Measurements from ENCODE around the gene RBMY1B. TPM values are rescaled to one million over a fixed set of nuclear protein-coding genes. Genes with fewer than 3 reads are reported as not detected.
"Not testable (repeated sequence)": the region's sequence is repeated elsewhere in the genome, so short reads cannot be mapped to it uniquely, and the experiment has no call there.

The RBMY1B gene
- total RNA-seq: not detected
- not detected for total RNA-seq (2013)

DNA sequence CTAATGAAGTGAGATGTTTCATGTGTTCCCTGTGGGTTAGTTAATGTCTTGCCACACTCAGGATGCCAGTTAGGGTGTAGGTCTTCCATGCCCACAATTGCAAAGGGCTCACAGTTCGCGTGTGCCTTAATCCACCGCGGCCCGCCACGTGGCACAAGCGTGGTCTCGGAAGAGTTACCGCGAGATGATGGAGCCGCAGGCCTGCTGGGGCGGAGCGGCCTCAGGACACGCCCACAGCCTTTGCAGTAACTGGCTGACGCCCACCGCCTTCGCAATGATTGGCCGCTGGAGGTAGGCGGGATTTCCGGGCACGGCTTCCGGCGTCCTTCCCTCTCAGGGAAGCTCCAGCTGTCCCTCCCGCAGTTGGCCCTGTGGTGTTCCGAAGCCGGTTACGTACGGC lies at the start of gene RBMY1B:
TSS of gene RBMY1B (plus strand) at position 301 of the 400 bp plus-strand sequence. CDS start 2,013 bp downstream, outside the sequence.
- H3K4me1 Mint-ChIP-seq; H3K9me3 Mint-ChIP-seq; H3K36me3 ChIP-seq (ENCODE audit: control insufficient read depth, insufficient read depth, low read length); H3K27ac Mint-ChIP-seq; H3K27ac ChIP-seq (ENCODE audit: low read length); H3K4me3 ChIP-seq (ENCODE audit: low read length); ATAC-seq; H3K4me3 Mint-ChIP-seq; H3K9me3 ChIP-seq (ENCODE audit: control insufficient read depth, insufficient read depth, low read length); DNase-seq; intact Hi-C loops (cut with micrococcal nuclease); H3K27me3 Mint-ChIP-seq (ENCODE audit: low read depth in 2 of 2); H3K4me1 ChIP-seq (ENCODE audit: control insufficient read depth, insufficient read depth, low read length); H3K27me3 ChIP-seq (ENCODE audit: control insufficient read depth, insufficient read depth, low read length); H3K36me3 Mint-ChIP-seq: not testable (repeated sequence)
- WGBS (ENCODE audit: insufficient coverage): no CpG with 5 or more reads among the region's 28 CpGs

DNA sequence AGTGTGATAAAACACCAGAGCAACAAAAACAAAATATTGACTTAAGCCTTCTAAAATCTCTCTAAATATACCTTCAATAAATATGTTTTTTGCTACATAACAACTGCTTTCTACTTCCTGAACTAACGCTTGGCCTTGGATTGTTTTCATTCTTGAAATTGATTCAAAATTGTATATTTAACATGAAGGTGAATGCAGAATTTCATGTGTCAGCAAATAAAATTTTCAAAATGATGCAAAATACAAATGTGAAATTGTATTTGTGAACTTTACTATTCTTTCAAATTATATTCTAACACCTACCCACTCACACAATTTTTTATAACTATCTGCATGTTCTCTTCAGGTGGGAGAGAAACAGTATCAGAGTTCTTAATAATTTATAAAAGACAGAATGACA lies 48.2 kb upstream of the RBMY1B start:
- ATAC-seq; H3K4me1 Mint-ChIP-seq; DNase-seq; H3K27me3 ChIP-seq (ENCODE audit: control insufficient read depth, insufficient read depth, low read length); H3K4me3 Mint-ChIP-seq; H3K4me3 ChIP-seq (ENCODE audit: low read length); intact Hi-C loops (cut with micrococcal nuclease); H3K36me3 Mint-ChIP-seq; H3K27ac Mint-ChIP-seq; H3K36me3 ChIP-seq (ENCODE audit: control insufficient read depth, insufficient read depth, low read length); H3K9me3 ChIP-seq (ENCODE audit: control insufficient read depth, insufficient read depth, low read length); H3K9me3 Mint-ChIP-seq; H3K27me3 Mint-ChIP-seq (ENCODE audit: low read depth in 2 of 2); H3K27ac ChIP-seq (ENCODE audit: low read length); H3K4me1 ChIP-seq (ENCODE audit: control insufficient read depth, insufficient read depth, low read length): not testable (repeated sequence)
- no CpG with 5 or more reads among the region's 1 CpG for WGBS (ENCODE audit: insufficient coverage)

- ATAC-seq: no peak
- WGBS (ENCODE audit: insufficient coverage): no CpG with 5 or more reads among the region's 1 CpG
- H3K36me3 Mint-ChIP-seq: no peaks in the 10 kb centered on the region
Observed at GRCh38 chrY:21482967-21483366, 28.2 kb upstream of the RBMY1B start.

DNA sequence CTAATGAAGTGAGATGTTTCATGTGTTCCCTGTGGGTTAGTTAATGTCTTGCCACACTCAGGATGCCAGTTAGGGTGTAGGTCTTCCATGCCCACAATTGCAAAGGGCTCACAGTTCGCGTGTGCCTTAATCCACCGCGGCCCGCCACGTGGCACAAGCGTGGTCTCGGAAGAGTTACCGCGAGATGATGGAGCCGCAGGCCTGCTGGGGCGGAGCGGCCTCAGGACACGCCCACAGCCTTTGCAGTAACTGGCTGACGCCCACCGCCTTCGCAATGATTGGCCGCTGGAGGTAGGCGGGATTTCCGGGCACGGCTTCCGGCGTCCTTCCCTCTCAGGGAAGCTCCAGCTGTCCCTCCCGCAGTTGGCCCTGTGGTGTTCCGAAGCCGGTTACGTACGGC lies 23.4 kb downstream of the RBMY1B start, which contains the start of gene RBMY1A1:
TSS of gene RBMY1A1 (plus strand) at position 301 of the 400 bp plus-strand sequence. CDS start 2,013 bp downstream, outside the sequence.
- H3K27ac Mint-ChIP-seq, H3K4me3 Mint-ChIP-seq: not testable (repeated sequence)

More at GRCh38 chrY:21482967-21483366, 28.2 kb upstream of the RBMY1B start:
- H3K27me3 Mint-ChIP-seq (ENCODE audit: low read depth in 2 of 2): no peaks in the 10 kb centered on the region
- no peaks in the 10 kb centered on the region for H3K36me3 ChIP-seq (ENCODE audit: control insufficient read depth, insufficient read depth, low read length)
- H3K27ac ChIP-seq (ENCODE audit: low read length): no peak overlapping the region
- no peaks in the 10 kb centered on the region for H3K4me1 ChIP-seq (ENCODE audit: control insufficient read depth, insufficient read depth, low read length)
- H3K27ac Mint-ChIP-seq: no peak overlapping the region
- H3K9me3 ChIP-seq (ENCODE audit: control insufficient read depth, insufficient read depth, low read length): no peaks in the 10 kb centered on the region
- no peak overlapping the region for H3K4me3 ChIP-seq (ENCODE audit: low read length)
- no peaks in the 10 kb centered on the region for H3K4me1 Mint-ChIP-seq
- TF ChIP-seq, protein P1, sequence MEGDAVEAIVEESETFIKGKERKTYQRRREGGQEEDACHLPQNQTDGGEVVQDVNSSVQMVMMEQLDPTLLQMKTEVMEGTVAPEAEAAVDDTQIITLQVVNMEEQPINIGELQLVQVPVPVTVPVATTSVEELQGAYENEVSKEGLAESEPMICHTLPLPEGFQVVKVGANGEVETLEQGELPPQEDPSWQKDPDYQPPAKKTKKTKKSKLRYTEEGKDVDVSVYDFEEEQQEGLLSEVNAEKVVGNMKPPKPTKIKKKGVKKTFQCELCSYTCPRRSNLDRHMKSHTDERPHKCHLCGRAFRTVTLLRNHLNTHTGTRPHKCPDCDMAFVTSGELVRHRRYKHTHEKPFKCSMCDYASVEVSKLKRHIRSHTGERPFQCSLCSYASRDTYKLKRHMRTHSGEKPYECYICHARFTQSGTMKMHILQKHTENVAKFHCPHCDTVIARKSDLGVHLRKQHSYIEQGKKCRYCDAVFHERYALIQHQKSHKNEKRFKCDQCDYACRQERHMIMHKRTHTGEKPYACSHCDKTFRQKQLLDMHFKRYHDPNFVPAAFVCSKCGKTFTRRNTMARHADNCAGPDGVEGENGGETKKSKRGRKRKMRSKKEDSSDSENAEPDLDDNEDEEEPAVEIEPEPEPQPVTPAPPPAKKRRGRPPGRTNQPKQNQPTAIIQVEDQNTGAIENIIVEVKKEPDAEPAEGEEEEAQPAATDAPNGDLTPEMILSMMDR (IDR thresholded peaks at IDR 0.05): no peak
- no peaks in the 10 kb centered on the region for H3K9me3 Mint-ChIP-seq
- H3K4me3 Mint-ChIP-seq: no peak overlapping the region
- H3K27me3 ChIP-seq (ENCODE audit: control insufficient read depth, insufficient read depth, low read length): no peaks in the 10 kb centered on the region
- DNase-seq: no peak
- intact Hi-C loops (cut with micrococcal nuclease): no loop called here

GRCh38 chrY:21559316-21559984 lies 48.3 kb downstream of the RBMY1B start:
- H3K4me3 Mint-ChIP-seq; intact Hi-C loops (cut with micrococcal nuclease); H3K4me3 ChIP-seq (ENCODE audit: low read length); H3K27ac ChIP-seq (ENCODE audit: low read length); ATAC-seq; H3K4me1 Mint-ChIP-seq; H3K27me3 Mint-ChIP-seq (ENCODE audit: low read depth in 2 of 2); H3K9me3 Mint-ChIP-seq; H3K36me3 ChIP-seq (ENCODE audit: control insufficient read depth, insufficient read depth, low read length); DNase-seq; H3K9me3 ChIP-seq (ENCODE audit: control insufficient read depth, insufficient read depth, low read length); H3K27ac Mint-ChIP-seq; H3K27me3 ChIP-seq (ENCODE audit: control insufficient read depth, insufficient read depth, low read length); H3K4me1 ChIP-seq (ENCODE audit: control insufficient read depth, insufficient read depth, low read length); H3K36me3 Mint-ChIP-seq: not testable (repeated sequence)
- no CpG with 5 or more reads among the region's 5 CpGs for WGBS (ENCODE audit: insufficient coverage)

More for the DNA sequence above, 23.4 kb downstream of the RBMY1B start, which contains the start of gene RBMY1A1:
- H3K36me3 Mint-ChIP-seq; H3K27me3 ChIP-seq (ENCODE audit: control insufficient read depth, insufficient read depth, low read length); H3K4me3 ChIP-seq (ENCODE audit: low read length); H3K27ac ChIP-seq (ENCODE audit: low read length); H3K4me1 ChIP-seq (ENCODE audit: control insufficient read depth, insufficient read depth, low read length); H3K4me1 Mint-ChIP-seq; DNase-seq; intact Hi-C loops (cut with micrococcal nuclease); H3K9me3 Mint-ChIP-seq; ATAC-seq; H3K27me3 Mint-ChIP-seq (ENCODE audit: low read depth in 2 of 2); H3K36me3 ChIP-seq (ENCODE audit: control insufficient read depth, insufficient read depth, low read length); H3K9me3 ChIP-seq (ENCODE audit: control insufficient read depth, insufficient read depth, low read length): not testable (repeated sequence)
- WGBS (ENCODE audit: insufficient coverage): no CpG with 5 or more reads among the region's 28 CpGs

Other genes with a start within 250 kb of the RBMY1B start
- gene RBMY1A1, start 23.5 kb downstream of the RBMY1B start, total RNA-seq: not detected

Data from natural killer cell (primary cell).